GM21360 (cell line): ENCODE results near the gene FBXO27.
"Not testable (repeated sequence)": the region's sequence is repeated elsewhere in the genome, so short reads cannot be mapped to it uniquely, and the experiment has no call there.

Source experiments
- ATAC-seq: cut with Tn5 transposase; IDR thresholded peaks from one replicate; pipeline ENCODE4 v1.9.1; 2021; ENCODE audit warnings: mild to moderate bottlenecking, moderate library complexity; ENCODE audit not compliant: unreplicated experiment

The FBXO27 gene, protein sequence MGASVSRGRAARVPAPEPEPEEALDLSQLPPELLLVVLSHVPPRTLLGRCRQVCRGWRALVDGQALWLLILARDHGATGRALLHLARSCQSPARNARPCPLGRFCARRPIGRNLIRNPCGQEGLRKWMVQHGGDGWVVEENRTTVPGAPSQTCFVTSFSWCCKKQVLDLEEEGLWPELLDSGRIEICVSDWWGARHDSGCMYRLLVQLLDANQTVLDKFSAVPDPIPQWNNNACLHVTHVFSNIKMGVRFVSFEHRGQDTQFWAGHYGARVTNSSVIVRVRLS

GRCh38 chr19:39032063-39032918 is at the start of gene FBXO27:
Gene FBXO27 (minus strand): TSS chr19:39032549. CDS start chr19:39032227, 322 bp downstream.
- no peak for ATAC-seq

DNA sequence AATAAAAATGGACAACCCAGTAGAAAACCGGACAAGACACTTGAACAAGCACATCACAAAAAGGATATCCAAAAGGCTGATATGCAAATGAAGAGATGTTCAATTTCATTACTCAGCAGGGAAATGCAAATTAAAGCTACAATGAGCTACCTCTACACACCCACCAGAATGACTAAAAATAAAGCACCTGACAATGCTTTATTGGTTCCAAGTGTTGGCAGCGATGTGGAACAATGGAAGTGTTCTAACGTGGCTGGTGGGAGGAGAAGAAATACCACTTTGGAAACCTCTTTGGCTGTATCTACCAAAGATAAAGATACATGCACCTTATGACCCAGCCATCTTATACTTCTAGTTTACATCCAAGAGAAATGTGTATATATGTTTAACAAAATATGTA is 48.1 kb upstream of the FBXO27 start:
- no peak for ATAC-seq

GRCh38 chr19:39078436-39079200 is 46.3 kb upstream of the FBXO27 start:
- no peak for ATAC-seq

DNA sequence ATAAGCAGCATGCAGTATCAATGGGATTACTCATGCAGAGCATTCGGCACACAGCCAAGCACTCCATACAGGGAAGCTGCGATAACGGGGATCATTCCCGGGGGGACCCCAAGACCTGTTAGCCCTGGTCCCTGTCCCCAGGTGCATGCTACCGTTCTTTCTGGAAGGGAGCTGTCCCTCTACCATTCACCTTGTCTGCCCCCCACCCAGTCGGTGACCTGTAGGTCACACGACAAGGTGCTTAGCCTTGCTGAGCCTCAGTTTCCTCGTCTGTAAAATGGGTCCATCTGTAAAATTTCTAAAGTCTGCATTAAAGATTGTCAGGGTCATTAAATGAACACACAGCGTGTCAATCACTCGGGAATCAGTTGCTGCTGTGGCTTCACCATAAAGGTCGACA is 45.0 kb upstream of the FBXO27 start:
- no peak for ATAC-seq

DNA sequence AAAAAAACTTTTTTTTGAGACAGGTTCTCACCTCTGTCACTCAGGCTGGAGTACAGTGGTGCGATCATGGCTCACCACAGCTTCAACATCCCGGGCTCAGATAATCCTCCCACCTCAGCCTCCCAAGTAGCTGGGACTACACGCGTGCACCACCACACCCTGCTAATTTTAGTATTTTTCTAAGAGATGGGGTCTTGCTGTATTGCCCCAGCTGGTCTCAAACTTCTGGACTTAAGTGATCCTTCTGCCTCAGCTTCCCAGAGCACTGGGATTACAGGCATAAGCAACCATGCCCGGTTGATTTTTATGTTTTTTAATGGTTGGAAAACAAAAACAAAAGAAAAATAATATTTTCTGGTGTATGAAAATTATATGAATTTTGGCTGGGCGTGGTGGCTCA is 42.6 kb upstream of the FBXO27 start:
- no peak for ATAC-seq

DNA sequence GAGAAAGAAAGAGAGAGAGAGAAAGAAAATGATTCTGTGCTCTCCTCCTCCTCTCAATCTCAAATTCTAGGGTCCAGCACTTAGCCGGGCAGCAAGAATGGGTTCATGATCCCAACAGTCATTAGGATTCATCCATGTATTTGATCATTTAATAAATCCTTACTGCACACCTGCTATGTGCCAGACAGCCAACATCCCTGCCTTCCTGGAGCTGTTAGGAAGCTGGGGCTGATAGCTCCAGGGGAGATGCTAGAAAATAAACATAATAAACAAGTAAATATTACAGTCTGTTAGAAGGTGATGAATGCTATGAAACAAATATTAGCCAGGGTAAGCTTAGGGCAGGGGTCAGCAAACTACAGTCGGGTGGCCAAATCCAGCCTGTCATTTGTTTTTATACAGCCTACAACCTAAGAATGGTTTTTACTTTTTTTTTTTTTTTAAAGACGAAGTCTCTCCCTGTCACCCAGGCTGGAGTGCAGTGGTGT is 41.9 kb upstream of the FBXO27 start:
- no peak for ATAC-seq

DNA sequence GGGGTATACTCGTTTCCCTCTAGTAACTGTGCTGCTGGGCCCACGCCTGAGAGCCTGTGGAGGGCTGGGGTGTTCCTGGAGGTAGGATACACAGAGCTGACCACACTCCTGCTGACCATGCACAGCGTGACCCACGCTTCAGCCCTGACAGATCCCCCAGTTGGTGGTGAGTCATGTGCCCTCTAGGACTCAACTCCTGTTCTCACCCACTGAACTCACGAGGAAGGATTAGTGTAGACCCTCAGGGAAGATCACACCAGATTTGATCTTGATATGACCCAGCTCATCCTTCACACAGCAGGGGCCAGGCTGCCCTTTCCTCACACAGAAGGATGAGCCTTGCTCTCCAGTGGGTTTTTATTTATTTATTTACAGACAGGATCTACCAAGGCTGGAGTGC is 38.5 kb upstream of the FBXO27 start:
- ATAC-seq, result no peak

GRCh38 chr19:39068259-39068658 is 35.9 kb upstream of the FBXO27 start:
- ATAC-seq, result not testable (repeated sequence)

DNA sequence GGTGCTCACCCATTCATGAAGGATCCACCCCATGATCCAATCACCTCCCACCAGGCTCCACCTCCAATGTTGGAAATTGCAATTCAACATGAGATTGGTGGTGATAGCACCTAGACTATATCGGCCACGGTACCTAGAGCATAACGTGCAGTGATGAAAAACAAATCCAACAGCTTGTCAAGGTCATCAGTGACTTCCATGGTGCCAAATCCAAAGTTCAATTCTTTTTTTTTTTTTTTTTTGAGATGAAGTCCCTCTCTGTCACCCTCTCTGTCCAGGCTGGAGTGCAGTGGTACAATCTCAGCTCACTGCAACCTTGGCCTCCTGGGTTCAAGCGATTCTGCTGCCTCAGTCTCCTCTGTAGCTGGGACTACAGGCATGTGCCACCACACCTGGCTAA is 34.8 kb upstream of the FBXO27 start:
- ATAC-seq, result no peak

- ATAC-seq, result no peak
These were observed 33.6 kb upstream of the FBXO27 start for GRCh38 chr19:39065928-39066327.

- no peak for ATAC-seq
These were observed 32.1 kb upstream of the FBXO27 start for GRCh38 chr19:39064405-39064804.

GRCh38 chr19:39060171-39060570 is 27.8 kb upstream of the FBXO27 start:
- ATAC-seq, result no peak

- ATAC-seq, result no peak
These were observed 27.0 kb upstream of the FBXO27 start for GRCh38 chr19:39059302-39059701.

GRCh38 chr19:39057615-39058014 is 25.3 kb upstream of the FBXO27 start:
- no peak for ATAC-seq

- ATAC-seq, result no peak
These were observed 21.7 kb upstream of the FBXO27 start for GRCh38 chr19:39054091-39054470.

DNA sequence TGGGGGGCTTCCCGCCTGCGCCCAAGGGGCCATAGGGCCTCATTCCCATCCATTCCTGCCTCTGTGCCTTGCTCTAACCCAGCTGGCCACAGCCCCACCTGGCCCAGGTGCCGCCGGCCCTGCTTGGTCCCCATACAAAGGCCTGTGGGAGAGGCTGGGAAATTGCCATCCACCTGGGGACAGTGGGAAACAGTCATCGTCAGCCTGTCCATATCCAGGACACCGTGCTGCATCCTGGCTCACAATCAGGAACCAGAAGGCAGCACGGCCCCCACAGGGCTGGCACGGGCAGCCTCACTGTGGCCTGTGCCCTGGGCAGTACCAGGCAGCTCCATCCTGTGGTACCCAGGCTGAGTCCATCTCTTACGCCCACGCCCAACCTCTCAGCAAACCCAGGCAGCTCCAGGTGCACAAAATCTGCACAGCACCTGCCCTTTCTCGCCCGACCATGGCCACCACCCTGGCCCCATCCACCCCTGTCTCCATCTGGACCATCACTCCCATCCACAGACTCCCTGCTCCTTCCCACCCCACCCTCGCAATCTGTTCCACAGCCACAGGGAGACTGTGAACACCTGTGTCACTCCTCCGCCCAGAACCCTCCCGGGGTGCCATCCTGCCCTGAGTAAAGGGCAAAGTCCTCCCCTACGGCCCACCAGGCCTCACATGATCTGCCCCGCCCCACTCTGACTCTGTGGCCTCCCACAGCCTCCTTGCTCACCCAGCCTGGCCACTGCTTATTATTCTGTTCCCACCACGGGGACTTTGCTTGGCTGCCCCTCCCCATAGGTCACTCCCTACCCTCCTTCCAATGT is 21.1 kb upstream of the FBXO27 start:
- ATAC-seq, result no peak

GRCh38 chr19:39052846-39053245 is 20.5 kb upstream of the FBXO27 start:
- ATAC-seq, result no peak

GRCh38 chr19:39052243-39052746 is 19.9 kb upstream of the FBXO27 start:
- no peak for ATAC-seq

GRCh38 chr19:39047073-39047472 is 14.7 kb upstream of the FBXO27 start:
- no peak for ATAC-seq

DNA sequence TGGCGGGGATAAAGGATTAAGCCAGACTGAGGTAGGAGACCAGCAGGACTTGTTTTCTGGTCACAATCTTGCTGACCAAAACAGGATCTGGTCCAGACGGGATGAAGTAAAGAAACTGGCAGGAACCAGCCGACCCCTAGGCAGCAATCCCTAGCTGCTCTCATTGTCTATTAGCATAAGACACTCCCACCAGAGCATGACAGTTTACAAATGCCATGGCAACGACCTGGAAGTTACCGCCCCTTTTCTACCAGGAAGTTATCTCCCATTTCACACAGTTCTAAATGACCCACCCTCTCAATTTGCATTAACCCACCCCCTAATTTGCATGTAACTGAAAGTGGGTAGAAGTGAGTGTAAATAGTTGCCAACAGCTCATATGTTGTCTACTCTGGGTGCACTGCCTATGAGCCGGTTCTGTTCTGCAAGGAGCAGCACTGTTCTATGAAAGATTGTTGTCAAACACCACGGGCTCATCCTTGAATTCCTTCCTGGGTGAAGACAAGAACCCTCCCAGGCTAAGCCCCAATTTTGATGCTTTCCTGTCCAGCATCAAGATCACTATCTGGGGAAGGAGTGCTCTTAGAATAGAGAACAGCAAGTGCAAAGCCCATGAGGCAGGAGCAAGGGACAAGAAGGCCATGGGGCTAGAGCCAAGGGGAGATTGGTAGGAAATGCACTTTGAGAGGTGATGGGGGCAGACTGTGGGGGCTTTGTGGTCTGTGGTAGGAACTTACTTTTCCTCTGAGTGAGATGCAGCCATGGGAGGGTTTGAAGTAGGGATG is 13.9 kb upstream of the FBXO27 start:
- no peak for ATAC-seq
